Right ventricle myocardium inferior (tissue), 1 donor: ENCODE data around the gene LRTM2. TPM values are rescaled to one million over a fixed set of nuclear protein-coding genes. Genes with fewer than 3 reads are reported as not detected.

ENCODE experiments used
- total RNA-seq: library from RNA; stranded (reverse); fragmentation: NEBNext Ultra II Directional; extraction: Animal tissue kit (Norgen Biotek cat#: 25700); gene quantifications from one replicate; pipeline ENCODE4 v1.2.1, GENCODE V29; 2021
- donor health status: DM: no; HTN: yes; CAD: no; lungs with severe emphysema.

The LRTM2 gene
- total RNA-seq, 1 donor from 2014 or later = not detected

Other genes with a start within 250 kb of the LRTM2 start
- 6.2 TPM for gene FBXL14, start 226.0 kb upstream of the LRTM2 start, total RNA-seq
- 2.9 TPM for gene WNT5B, start 191.3 kb upstream of the LRTM2 start, total RNA-seq
- gene ADIPOR2, start 129.5 kb upstream of the LRTM2 start, total RNA-seq = 38.4 TPM
- gene CACNA2D4, start 98.1 kb downstream of the LRTM2 start, total RNA-seq = 1.1 TPM
- gene DCP1B, start 183.9 kb downstream of the LRTM2 start, total RNA-seq = 2.4 TPM
- 171 TPM for gene CACNA1C, start 232.4 kb downstream of the LRTM2 start, total RNA-seq